Measurements from ENCODE around the gene ZBTB46.

Gene ZBTB46

GRCh38 chr20:63826753-63827152 is 4.3 kb downstream of the ZBTB46 start:
- DNase-seq (ENCODE audit: low spot score): no peak
- no peak for TF ChIP-seq CTCF (IDR thresholded peaks at IDR 0.05; ENCODE audit: extremely low read depth, missing control alignments)

GRCh38 chr20:63825331-63826118 is 5.5 kb downstream of the ZBTB46 start:
- TF ChIP-seq CTCF (IDR thresholded peaks at IDR 0.05; ENCODE audit: extremely low read depth, missing control alignments): no peak
- DNase-seq (ENCODE audit: low spot score): no peak

GRCh38 chr20:63823691-63824311 is 7.3 kb downstream of the ZBTB46 start:
- TF ChIP-seq CTCF (IDR thresholded peaks at IDR 0.05; ENCODE audit: extremely low read depth, missing control alignments): no peak

GRCh38 chr20:63822276-63822696 is 8.8 kb downstream of the ZBTB46 start:
- no peak for TF ChIP-seq CTCF (IDR thresholded peaks at IDR 0.05; ENCODE audit: extremely low read depth, missing control alignments)
- no peak for DNase-seq (ENCODE audit: low spot score)

More at GRCh38 chr20:63823691-63824311, 7.3 kb downstream of the ZBTB46 start:
- no peak for DNase-seq (ENCODE audit: low spot score)

GRCh38 chr20:63821811-63822210 is 9.3 kb downstream of the ZBTB46 start:
- no peak for TF ChIP-seq CTCF (IDR thresholded peaks at IDR 0.05; ENCODE audit: extremely low read depth, missing control alignments)
- DNase-seq (ENCODE audit: low spot score): no peak

- DNase-seq (ENCODE audit: low spot score): no peak
Measured at GRCh38 chr20:63819224-63819921, 11.7 kb downstream of the ZBTB46 start.

More at GRCh38 chr20:63819224-63819921, 11.7 kb downstream of the ZBTB46 start:
- no peak for TF ChIP-seq CTCF (IDR thresholded peaks at IDR 0.05; ENCODE audit: extremely low read depth, missing control alignments)
